ENCODE results near the gene TVP23A. TPM values are rescaled to one million over a fixed set of nuclear protein-coding genes. Genes with fewer than 3 reads are reported as not detected.

Gene TVP23A
- total RNA-seq, 1 experiment from 2014 or later = 3.1 TPM

DNA sequence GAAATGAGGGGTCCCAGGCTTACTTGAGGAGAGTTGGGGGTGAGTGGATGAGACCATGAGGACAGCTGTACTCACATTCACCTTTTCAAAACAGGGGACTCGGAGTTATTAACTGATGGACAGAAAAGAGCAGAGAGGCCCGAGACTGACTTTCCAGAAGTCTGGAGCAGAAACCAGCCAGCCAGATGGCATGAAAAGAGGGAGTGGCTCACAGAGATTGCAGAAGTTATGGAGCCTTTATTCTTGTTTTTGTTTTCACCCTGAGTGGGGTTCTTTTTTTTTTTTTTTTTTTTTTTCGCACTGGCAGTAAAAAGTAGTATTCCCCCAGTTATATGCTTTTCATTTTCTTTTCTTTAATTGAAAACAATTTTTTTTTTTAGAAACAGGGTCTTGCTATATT, 18.9 kb downstream of the TVP23A start:
- TF ChIP-seq, protein P1, sequence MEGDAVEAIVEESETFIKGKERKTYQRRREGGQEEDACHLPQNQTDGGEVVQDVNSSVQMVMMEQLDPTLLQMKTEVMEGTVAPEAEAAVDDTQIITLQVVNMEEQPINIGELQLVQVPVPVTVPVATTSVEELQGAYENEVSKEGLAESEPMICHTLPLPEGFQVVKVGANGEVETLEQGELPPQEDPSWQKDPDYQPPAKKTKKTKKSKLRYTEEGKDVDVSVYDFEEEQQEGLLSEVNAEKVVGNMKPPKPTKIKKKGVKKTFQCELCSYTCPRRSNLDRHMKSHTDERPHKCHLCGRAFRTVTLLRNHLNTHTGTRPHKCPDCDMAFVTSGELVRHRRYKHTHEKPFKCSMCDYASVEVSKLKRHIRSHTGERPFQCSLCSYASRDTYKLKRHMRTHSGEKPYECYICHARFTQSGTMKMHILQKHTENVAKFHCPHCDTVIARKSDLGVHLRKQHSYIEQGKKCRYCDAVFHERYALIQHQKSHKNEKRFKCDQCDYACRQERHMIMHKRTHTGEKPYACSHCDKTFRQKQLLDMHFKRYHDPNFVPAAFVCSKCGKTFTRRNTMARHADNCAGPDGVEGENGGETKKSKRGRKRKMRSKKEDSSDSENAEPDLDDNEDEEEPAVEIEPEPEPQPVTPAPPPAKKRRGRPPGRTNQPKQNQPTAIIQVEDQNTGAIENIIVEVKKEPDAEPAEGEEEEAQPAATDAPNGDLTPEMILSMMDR (conservative IDR thresholded peaks at IDR 0.05) = no peak
- no peak overlapping the region for H3K27ac Mint-ChIP-seq
- H3K9me3 Mint-ChIP-seq = peaks cover 0 to 3% of the 10 kb centered on the region in 2 experiments; a peak in 2 of 5 replicates
- no peaks in the 10 kb centered on the region for H3K79me1 ChIP-seq (ENCODE audit: insufficient read depth, low read depth, low read length, poor library complexity, severe bottlenecking)
- no peak overlapping the region for H2BK15ac ChIP-seq (ENCODE audit: low read depth, low read length)
- H3K9me3 ChIP-seq (ENCODE audit: control insufficient read depth, low read depth, low read length) = no peaks in the 10 kb centered on the region
- no peak overlapping the region for H4K5ac ChIP-seq (ENCODE audit: insufficient read length, low read depth, low read length)
- no peak overlapping the region for H2BK5ac ChIP-seq (ENCODE audit: insufficient read length, low read length)
- no peak for DNase-seq
- H3K4me1 ChIP-seq (ENCODE audit: insufficient read depth, low read length) = no peaks in the 10 kb centered on the region
- no peak overlapping the region for H3T11ph ChIP-seq (ENCODE audit: low read length)
- H3K4me3 Mint-ChIP-seq = no peak overlapping the region
- H3K4me1 Mint-ChIP-seq = no peaks in the 10 kb centered on the region
- H2BK12ac ChIP-seq (ENCODE audit: insufficient read length, low read depth, low read length) = no peak overlapping the region
- no peak overlapping the region for H3K18ac ChIP-seq (ENCODE audit: insufficient read length, low read depth, low read length)
- no peak overlapping the region for H2AFZ ChIP-seq (ENCODE audit: low read length)
- no peak overlapping the region for H2BK120ac ChIP-seq (ENCODE audit: low read depth, low read length, poor library complexity, severe bottlenecking)
- H3K9ac ChIP-seq (ENCODE audit: extremely low read depth, insufficient read length, low read length) = no peak overlapping the region
- H3K4ac ChIP-seq (ENCODE audit: low read depth, low read length) = no peak overlapping the region
- no peak overlapping the region for H3K23ac ChIP-seq (ENCODE audit: insufficient read length, low read depth, low read length)
- H3K36me3 Mint-ChIP-seq (ENCODE audit: insufficient read depth in 1 of 3, low read depth in 3 of 3) = peaks cover 0 to 8% (median 7%) of the 10 kb centered on the region in 3 experiments; a peak in 1 of 7 replicates
- no peak overlapping the region for H3K14ac ChIP-seq (ENCODE audit: insufficient read depth, low read length)
- H4K20me1 ChIP-seq (ENCODE audit: control insufficient read depth, insufficient read depth, insufficient read length) = no peaks in the 10 kb centered on the region
- no peaks in the 10 kb centered on the region for H3K79me2 ChIP-seq (ENCODE audit: insufficient read depth, low read length)
- H4K91ac ChIP-seq (ENCODE audit: insufficient read length, low read depth, low read length) = no peak overlapping the region
- no peaks in the 10 kb centered on the region for H3K27me3 Mint-ChIP-seq (ENCODE audit: low read depth)
- no peak overlapping the region for H2AK5ac ChIP-seq (ENCODE audit: insufficient read length, low read length)
- H3K23me2 ChIP-seq (ENCODE audit: insufficient read length, low read depth, low read length, poor library complexity, severe bottlenecking) = peaks cover 6% of the 10 kb centered on the region
- H3K27ac ChIP-seq (ENCODE audit: insufficient read length, low read depth, low read length) = no peak overlapping the region
- no peak overlapping the region for H3K4me2 ChIP-seq (ENCODE audit: insufficient read depth, insufficient read length, low read length)
- no CpG with 5 or more reads among the region's 3 CpGs for WGBS (ENCODE audit: extremely low coverage, insufficient read length, low lambda C conversion rate)
- no peak overlapping the region for H4K8ac ChIP-seq (replicated peaks; ENCODE audit: insufficient read length, low read depth, low read length)
- H2BK20ac ChIP-seq (ENCODE audit: low read depth, low read length, poor library complexity, severe bottlenecking) = no peak overlapping the region
- no peaks in the 10 kb centered on the region for H3K27me3 ChIP-seq (ENCODE audit: insufficient read depth, low read length)
- H3K56ac ChIP-seq (ENCODE audit: insufficient read length, low read depth, low read length) = no peak overlapping the region
